Measurements from ENCODE around the gene RALGAPA2. TPM values are rescaled to one million over a fixed set of nuclear protein-coding genes. Genes with fewer than 3 reads are reported as not detected.
"Not testable (repeated sequence)": the region's sequence is repeated elsewhere in the genome, so short reads cannot be mapped to it uniquely, and the experiment has no call there.

RALGAPA2 gene
- total RNA-seq, 2 experiments from 2014 or later = 11.7 to 16.0 TPM

GRCh38 chr20:20358801-20359200 lies 353.6 kb downstream of the RALGAPA2 start:
- Mint-ChIP-seq H3K27me3 (peaks cover 39% of the 10 kb centered on the region), H3K36me3 (peaks cover 3% of the 10 kb centered on the region), H3K4me1 (peaks cover 6% of the 10 kb centered on the region), H3K27ac (no peak overlapping the region), H3K4me3 (no peak overlapping the region), H3K9me3 (ENCODE audit: low read depth) (peaks cover 8% of the 10 kb centered on the region)
- DNase-seq (no peak), ATAC-seq (no peak)
- CTCF ChIA-PET = interaction anchor here (1.0 to 1.6 kb wide), 2 partner anchors 10 to 12 kb away, joined by 3 to 4 read pairs; partner anchors contain the start of gene INSM1

GRCh38 chr20:20355503-20355902 lies 356.9 kb downstream of the RALGAPA2 start:
- H3K4me1 Mint-ChIP-seq; H3K36me3 Mint-ChIP-seq; H3K4me3 Mint-ChIP-seq; CTCF ChIA-PET; H3K9me3 Mint-ChIP-seq (ENCODE audit: low read depth); ATAC-seq; H3K27ac Mint-ChIP-seq; DNase-seq: not testable (repeated sequence)
- peaks cover 11% of the 10 kb centered on the region for H3K27me3 Mint-ChIP-seq

GRCh38 chr20:20353576-20353975 lies 358.9 kb downstream of the RALGAPA2 start:
- Mint-ChIP-seq H3K4me3 (no peak overlapping the region), H3K27ac (no peak overlapping the region), H3K27me3 (peaks cover 8% of the 10 kb centered on the region), H3K4me1 (peaks cover 3% of the 10 kb centered on the region), H3K36me3 (peaks cover 3% of the 10 kb centered on the region), H3K9me3 (ENCODE audit: low read depth) (peaks cover 8% of the 10 kb centered on the region)
- ATAC-seq (no peak), DNase-seq (no peak)
- CTCF ChIA-PET = interaction anchor here (0.6 kb wide), 1 partner anchor 1104 kb away, joined by 3 read pairs; no protein-coding TSS in a partner anchor

- no peak for DNase-seq
- no peaks in the 10 kb centered on the region for H3K9me3 Mint-ChIP-seq (ENCODE audit: low read depth)
- H3K36me3 Mint-ChIP-seq = no peaks in the 10 kb centered on the region
- H3K4me1 Mint-ChIP-seq = no peaks in the 10 kb centered on the region
- no peak overlapping the region for H3K27ac Mint-ChIP-seq
- peaks cover 10% of the 10 kb centered on the region for H3K27me3 Mint-ChIP-seq
- CTCF ChIA-PET = no interaction called here
- no peak overlapping the region for H3K4me3 Mint-ChIP-seq
- ATAC-seq = no peak
These were observed 368.0 kb downstream of the RALGAPA2 start for GRCh38 chr20:20344476-20344875.

- Mint-ChIP-seq H3K9me3 (ENCODE audit: low read depth) (no peaks in the 10 kb centered on the region), H3K4me3 (no peak overlapping the region), H3K4me1 (no peaks in the 10 kb centered on the region), H3K27ac (no peak overlapping the region), H3K36me3 (no peaks in the 10 kb centered on the region), H3K27me3 (peaks cover 7% of the 10 kb centered on the region)
- CTCF ChIA-PET = no interaction called here
- no peak for DNase-seq
- no peak for ATAC-seq
These were observed 368.5 kb downstream of the RALGAPA2 start for GRCh38 chr20:20343932-20344331.
